ENCODE measurements around the gene SLC35A2.

GRCh38 chrX:48910926-48911411 lies 477 bp downstream of the SLC35A2 start:
- TF ChIP-seq CTCF (IDR thresholded peaks at IDR 0.05; ENCODE audit: low read length) (no peak), EZH2 (IDR thresholded peaks at IDR 0.05; ENCODE audit: borderline replicate concordance, low read length) (no peak)
